ENCODE results near the gene GJD2.

GJD2 gene

GRCh38 chr15:34724481-34724880 lies 30.3 kb downstream of the GJD2 start:
- DNase-seq (ENCODE audit: low read depth in 2 of 2), result no peak

DNA sequence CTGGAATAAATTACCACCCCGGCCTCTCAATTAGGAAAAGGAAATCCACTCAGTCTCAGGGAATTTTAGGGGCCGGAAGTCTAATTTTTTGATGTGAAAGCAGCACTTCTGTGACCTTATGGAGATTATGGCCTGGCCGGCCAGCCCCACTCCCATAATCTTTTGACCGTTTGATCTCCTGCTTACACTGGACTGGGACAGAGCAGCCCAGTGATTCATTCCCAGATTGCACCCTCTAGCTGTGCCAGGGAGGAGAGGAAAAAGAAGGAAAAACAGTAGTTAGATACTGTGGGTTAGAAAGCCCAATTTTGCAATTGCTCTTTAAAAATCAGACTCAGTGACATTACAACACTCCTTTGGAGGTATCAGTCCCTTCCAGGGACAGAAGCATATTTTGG lies 32.4 kb downstream of the GJD2 start:
- DNase-seq (ENCODE audit: low read depth in 2 of 2), result no peak

GRCh38 chr15:34721802-34722438 lies 32.9 kb downstream of the GJD2 start:
- no peak for DNase-seq (ENCODE audit: low read depth in 2 of 2)

- no peak for DNase-seq (ENCODE audit: low read depth in 2 of 2)
These were observed 33.5 kb downstream of the GJD2 start for GRCh38 chr15:34721157-34721801.

- no peak for DNase-seq (ENCODE audit: low read depth in 2 of 2)
These were observed 35.1 kb downstream of the GJD2 start for GRCh38 chr15:34719695-34720094.

- DNase-seq (ENCODE audit: low read depth in 2 of 2), result no peak
These were observed 35.8 kb downstream of the GJD2 start for GRCh38 chr15:34718681-34719665.

DNA sequence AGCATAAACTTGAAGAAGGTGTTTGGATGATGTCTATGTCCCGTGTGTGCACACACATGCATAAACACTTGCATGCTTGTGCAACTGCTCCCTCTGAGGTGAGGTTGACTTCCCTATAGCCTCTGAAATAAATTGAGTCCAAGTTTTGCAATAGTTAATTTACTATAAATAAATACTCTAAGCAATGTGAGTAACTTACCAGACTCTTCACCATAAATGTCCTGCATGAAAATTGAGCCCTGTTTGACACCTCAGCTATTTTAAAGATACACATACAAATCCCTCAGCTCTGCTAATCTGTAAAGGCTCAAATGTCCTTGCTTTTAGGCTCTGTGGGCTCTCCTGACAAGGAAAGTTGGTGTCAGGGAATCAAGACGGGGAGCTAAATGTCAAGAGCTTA lies 37.1 kb downstream of the GJD2 start:
- no peak for DNase-seq (ENCODE audit: low read depth in 2 of 2)

- DNase-seq (ENCODE audit: low read depth in 2 of 2), result no peak
These were observed 38.7 kb downstream of the GJD2 start for GRCh38 chr15:34716111-34716510.

DNA sequence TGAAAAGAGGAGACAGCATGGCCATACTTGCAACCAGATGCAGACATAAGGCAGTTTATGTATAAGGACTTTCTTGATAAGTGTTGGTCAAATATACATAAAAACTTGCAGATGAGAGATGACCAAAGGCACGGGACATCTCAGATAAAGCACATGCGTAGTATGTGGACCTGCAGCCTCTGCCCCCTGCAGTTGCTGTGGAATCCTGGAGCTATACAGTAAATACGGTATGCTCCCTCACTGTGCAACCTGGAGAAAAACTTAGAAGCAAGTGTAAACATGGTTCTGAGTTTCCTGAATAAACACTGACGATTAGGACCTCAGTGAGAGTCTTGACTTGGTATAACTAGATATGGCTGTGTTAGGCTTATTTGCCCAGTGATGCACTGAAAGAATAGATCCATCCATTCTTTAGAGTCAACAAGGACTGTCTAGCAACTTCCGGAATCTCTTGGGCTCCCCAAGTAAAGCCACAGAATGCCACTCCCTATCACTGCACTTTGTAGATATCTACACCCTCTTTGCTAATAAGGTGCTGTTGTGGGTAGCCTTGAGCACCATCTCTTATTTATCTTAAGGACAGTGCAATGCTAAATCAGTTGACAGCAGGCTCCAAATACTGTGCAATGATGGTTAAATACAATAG lies 40.2 kb downstream of the GJD2 start:
- DNase-seq (ENCODE audit: low read depth in 2 of 2), result no peak

DNA sequence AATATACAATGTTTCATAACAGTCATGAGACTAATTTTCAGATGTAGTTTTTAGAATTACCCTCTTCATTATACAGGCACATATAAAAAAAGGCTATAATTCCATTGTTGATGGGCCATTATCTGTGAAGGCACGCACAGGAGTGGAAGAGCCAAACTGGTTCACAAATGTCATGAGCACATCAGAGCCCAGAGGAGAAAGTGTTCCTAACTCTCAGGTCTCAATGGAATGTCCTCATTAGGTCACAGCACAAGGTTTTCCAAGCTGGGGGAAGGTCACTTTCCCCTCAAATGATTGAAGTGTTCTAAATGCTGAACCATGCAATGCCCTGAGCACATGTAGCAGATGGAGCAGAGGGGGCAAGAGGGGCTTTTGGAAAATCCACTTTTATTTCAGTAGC lies 41.2 kb downstream of the GJD2 start:
- no peak for DNase-seq (ENCODE audit: low read depth in 2 of 2)

GRCh38 chr15:34709866-34710265 lies 44.9 kb downstream of the GJD2 start:
- no peak for DNase-seq (ENCODE audit: low read depth in 2 of 2)

GRCh38 chr15:34708422-34708821 lies 46.4 kb downstream of the GJD2 start:
- no peak for DNase-seq (ENCODE audit: low read depth in 2 of 2)

GRCh38 chr15:34701536-34701935 lies 53.3 kb downstream of the GJD2 start:
- DNase-seq (ENCODE audit: low read depth in 2 of 2), result no peak

Measured in stimulated activated CD8-positive, alpha-beta memory T cell treated with anti-CD3 and anti-CD28 coated beads, Interleukin-2, amount 100 ng/mL, for 48 hours (primary cell).